Left renal pelvis (tissue), 4 donors: Measurements from ENCODE around the gene EME1. TPM values are rescaled to one million over a fixed set of nuclear protein-coding genes. Genes with fewer than 3 reads are reported as not detected.

Source experiments
- DNase-seq, 4 donors: peaks; one replicate each; pipeline ENCODE4 v3.0.0-alpha.2; 2013; ENCODE audit warnings: low read depth in 4 of 4, low spot score in 3 of 4
- polyA plus RNA-seq, 4 donors: library from polyadenylated mRNA; unstranded; fragments of 120-200 nt; gene quantifications; one replicate each; pipeline ENCODE4 v1.2.1, GENCODE V29; 2013; ENCODE audit not compliant: insufficient read length in 4 of 4

EME1 gene
- polyA plus RNA-seq, 4 donors = 7.3 to 9.2 (median 8.0) TPM

- no peak for DNase-seq
These were observed 25.1 kb upstream of the EME1 start for GRCh38 chr17:50347894-50348291.

DNA sequence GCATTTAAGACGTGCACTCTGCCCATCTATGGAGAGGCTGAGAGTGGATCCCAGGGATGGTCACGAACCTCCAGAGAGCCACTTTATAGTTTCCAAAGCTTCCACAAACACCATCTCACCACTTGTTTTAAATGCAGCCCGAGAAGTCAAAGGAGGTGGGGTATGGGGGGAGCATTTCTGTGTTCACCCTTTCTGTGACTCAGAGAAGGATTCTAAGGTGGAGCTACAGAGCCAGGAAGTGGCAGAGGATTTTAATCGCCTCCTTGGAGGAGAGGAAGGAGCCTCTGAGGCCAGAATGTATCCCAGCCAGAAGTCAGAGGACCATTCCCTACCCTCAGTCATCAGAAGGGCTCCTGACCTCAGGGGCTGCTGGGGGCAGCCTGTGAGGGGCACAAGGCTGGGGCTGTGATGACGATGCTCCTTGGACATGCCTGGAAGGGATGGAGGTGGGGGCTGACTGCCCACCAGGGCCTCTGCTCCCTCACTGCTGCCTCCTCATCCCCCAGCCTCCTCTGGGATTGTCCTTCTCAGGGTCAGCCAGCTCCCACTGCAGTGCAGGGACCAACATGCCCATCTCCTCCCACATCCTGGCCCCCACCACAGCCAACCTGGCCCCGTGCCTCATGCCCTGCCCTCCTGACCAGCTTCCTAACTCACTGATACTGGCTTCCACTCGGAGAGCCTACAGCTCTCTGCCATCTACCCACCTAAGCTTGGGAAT, 24.3 kb upstream of the EME1 start:
- DNase-seq = no peak

GRCh38 chr17:50349243-50349600, 23.8 kb upstream of the EME1 start:
- no peak for DNase-seq

DNA sequence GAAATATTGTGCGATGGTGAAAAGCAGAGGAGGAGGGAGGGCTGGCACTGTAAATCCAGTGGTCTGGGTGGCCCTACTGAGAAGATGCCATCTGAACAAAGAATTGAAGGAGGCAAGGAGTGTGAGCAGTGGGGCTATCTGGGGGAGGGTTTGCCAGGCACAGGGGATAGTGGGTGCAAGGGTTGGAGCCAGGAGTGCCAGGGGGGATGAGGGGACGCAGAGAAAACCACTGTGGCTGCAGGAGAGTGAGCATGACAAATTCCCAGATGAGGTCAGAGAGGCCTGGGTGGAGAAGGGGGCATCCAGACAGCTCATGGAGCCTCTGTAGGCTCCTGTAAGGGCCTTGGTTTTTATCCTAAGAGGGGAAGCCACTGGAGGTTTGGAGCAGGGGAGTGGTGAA, 22.3 kb upstream of the EME1 start:
- no peak for DNase-seq

- DNase-seq = no peak
These were observed 20.8 kb upstream of the EME1 start for GRCh38 chr17:50352072-50352692.

GRCh38 chr17:50352693-50353599, 20.1 kb upstream of the EME1 start:
- DNase-seq = no peak

GRCh38 chr17:50353600-50354195, 19.3 kb upstream of the EME1 start:
- no peak for DNase-seq

DNA sequence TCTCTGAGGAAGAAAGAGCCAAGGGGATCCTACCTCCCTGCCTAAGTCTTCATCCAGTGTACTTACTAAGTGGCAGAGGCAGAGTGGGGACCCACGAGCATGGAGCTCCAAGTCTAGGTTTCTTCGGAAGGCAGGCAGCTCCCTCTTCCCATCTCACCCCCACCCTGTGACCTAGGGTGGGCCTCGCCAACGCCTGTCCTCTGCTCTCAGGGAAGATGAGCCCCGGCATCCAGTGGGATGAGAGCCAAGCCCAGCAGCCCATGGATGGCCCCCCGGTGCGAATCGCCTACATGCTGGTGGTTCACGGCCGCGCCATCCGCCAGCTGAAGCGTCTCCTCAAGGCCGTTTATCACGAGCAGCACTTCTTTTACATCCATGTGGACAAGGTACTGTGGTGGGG, 18.8 kb upstream of the EME1 start:
- DNase-seq = no peak

DNA sequence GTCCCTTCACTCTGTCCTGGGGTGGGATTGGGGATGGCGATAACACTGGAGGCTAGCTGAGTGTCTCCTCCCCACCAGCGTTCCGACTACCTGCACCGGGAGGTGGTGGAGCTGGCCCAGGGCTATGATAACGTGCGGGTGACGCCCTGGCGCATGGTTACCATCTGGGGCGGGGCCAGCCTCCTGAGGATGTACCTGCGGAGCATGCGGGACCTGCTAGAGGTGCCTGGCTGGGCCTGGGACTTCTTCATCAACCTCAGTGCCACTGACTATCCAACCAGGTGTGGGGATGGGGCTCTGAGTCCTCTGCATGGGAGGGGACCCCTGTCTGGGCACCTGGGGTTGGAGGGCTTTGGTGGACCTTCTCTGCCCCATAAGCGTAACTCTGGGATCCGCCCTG, 18.3 kb upstream of the EME1 start:
- DNase-seq = no peak

DNA sequence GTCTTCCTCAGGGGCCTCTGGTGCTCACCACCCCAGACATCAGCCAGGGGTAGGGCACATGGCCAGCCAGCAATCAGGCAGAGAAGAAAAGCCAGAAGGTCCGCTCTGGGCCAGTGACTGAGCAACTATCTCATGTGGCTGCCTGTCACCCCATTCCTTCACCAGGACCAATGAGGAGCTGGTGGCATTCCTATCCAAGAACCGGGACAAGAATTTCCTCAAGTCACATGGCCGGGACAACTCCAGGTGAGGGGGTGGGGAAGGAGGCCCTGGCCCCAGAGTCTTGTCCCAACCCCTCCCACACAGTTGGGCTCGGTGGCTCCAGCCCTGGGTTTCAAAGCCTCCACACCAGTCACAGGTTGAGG, 17.7 kb upstream of the EME1 start:
- DNase-seq = no peak

GRCh38 chr17:50355701-50356341, 17.2 kb upstream of the EME1 start:
- no peak for DNase-seq

GRCh38 chr17:50356418-50356817, 16.6 kb upstream of the EME1 start:
- no peak for DNase-seq

GRCh38 chr17:50356892-50357510, 16.0 kb upstream of the EME1 start:
- DNase-seq = no peak

GRCh38 chr17:50358177-50358576, 14.9 kb upstream of the EME1 start:
- no peak for DNase-seq

DNA sequence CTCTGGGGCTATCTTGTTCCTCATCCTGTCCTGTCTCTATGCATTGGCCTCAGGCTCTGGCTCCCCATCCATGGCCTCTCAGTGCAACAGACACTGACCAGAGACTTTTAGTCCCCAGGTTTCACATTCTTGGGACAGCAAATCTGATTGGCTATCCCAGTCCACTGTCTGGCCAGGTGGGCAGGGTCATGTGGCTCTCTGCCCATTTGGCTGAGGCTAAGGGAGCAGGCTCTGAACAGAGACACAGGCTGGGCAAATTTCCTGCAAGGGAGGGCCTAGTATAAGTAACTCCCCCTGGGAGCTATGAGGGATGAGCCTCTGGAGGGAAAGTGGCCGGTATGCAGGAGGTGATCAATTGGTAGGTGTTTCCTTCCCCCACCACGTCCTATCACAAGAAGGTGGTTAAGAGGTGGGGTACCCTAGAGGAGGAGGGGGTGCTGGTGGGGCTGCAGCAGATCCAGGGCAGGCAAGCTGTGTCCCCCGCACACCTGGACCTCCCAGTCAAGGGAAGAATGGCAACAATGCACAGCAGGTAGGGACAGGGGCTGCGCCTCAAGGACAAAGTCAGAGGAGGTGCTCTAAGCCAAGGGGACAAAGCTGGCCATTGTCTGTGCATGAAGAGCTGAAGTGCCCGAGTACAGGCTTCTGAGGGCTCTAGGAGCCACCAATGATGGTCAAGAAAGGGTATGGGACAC, 13.9 kb upstream of the EME1 start:
- DNase-seq = no peak

GRCh38 chr17:50359998-50360461, 13.0 kb upstream of the EME1 start:
- no peak for DNase-seq

GRCh38 chr17:50360486-50361115, 12.4 kb upstream of the EME1 start:
- DNase-seq = no peak

DNA sequence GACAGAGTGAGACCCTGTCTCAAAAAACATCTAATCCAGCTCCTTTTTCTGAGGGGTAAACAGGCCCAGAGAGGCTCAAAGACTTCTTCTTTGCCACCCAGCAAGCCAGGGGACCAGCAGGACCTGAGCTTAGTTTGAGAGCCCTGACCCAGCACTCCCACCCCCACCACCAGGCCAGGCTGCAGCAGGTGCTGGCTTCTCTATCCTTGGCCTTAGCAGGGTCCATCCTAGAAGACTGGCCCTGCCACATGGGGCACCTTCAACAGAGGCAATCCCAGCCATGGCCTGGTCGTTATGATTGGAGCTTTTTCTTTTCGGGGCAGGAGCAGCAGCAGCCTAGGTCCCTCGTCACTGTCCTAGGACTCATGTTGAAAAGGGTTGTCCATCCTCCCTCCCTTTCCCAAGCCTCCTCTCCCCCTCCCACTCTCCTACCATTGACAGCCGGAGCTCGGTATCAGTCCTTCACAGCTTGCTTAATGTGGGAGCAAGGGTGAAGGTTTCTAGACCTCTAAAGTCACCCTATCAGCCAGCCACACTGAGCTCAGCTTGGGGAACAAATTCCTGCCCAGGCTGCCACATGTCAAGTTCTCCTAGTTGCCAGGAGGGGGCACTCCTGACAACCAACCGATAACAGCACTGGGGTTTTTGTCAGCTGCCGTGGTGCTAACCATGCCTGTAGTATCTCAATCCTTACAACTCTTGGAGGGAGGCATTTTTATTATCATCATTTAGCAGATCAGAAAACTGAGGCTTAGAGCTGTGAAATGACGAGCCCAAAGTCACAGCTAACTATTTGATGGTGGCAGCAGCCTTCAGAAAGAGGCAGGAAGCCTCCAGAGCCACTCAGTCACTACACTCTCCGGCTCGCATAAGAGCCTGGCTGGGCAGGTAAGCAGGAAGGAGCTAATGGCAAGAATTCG, 11.2 kb upstream of the EME1 start:
- peak in 1 of 4 donors; percentile 36 for DNase-seq
